BE2C (cell line): ENCODE results near the gene SUSD6.
A peak's percentile ranks its signal among the peaks of the same experiment; 100 is the strongest.

ENCODE experiments used
- DNase-seq: peaks from one replicate; pipeline ENCODE4 v3.0.0-alpha.2; 2020
- H3K27me3 ChIP-seq: fragments of 250-450 bp; sonication (Bioruptor Pico); 2 replicates; pipeline ENCODE4 v1.5.1; 2020; ENCODE audit warnings: mild to moderate bottlenecking
- H3K36me3 ChIP-seq: fragments of 250-450 bp; sonication (Bioruptor Pico); 2 replicates; pipeline ENCODE4 v1.5.1; 2020; ENCODE audit warnings: mild to moderate bottlenecking
- H3K4me1 ChIP-seq: fragments of 250-450 bp; sonication (Bioruptor Pico); 2 replicates; pipeline ENCODE4 v1.5.1; 2020
- H3K4me3 ChIP-seq: 2 replicates; pipeline ENCODE4 v1.5.1; 2011; ENCODE audit warnings: low read depth, low read length
- H3K9me3 ChIP-seq: fragments of 250-450 bp; sonication (Bioruptor Pico); 2 replicates; pipeline ENCODE4 v1.5.1; 2020
- CTCF ChIP-seq: IDR thresholded peaks from 2 replicates; pipeline ENCODE4 v1.5.1; 2012; ENCODE audit warnings: mild to moderate bottlenecking, low read depth, low read length

Gene SUSD6

GRCh38 chr14:69693801-69694729 lies 82.7 kb downstream of the SUSD6 start:
- H3K4me3 ChIP-seq: no peak overlapping the region
- no peak for TF ChIP-seq CTCF
- no peaks in the 10 kb centered on the region for H3K9me3 ChIP-seq
- H3K27me3 ChIP-seq: no peaks in the 10 kb centered on the region
- no peak for DNase-seq
- H3K4me1 ChIP-seq: peaks cover 34% of the 10 kb centered on the region
- H3K36me3 ChIP-seq: no peaks in the 10 kb centered on the region

GRCh38 chr14:69694730-69695281 lies 83.4 kb downstream of the SUSD6 start:
- peaks cover 34% of the 10 kb centered on the region for H3K4me1 ChIP-seq
- no peaks in the 10 kb centered on the region for H3K27me3 ChIP-seq
- no peaks in the 10 kb centered on the region for H3K9me3 ChIP-seq
- DNase-seq: no peak
- no peaks in the 10 kb centered on the region for H3K36me3 ChIP-seq
- H3K4me3 ChIP-seq: no peak overlapping the region
- TF ChIP-seq CTCF: no peak

GRCh38 chr14:69695322-69696203 lies 84.2 kb downstream of the SUSD6 start:
- Histone ChIP-seq H3K4me3 (no peak overlapping the region), H3K4me1 (peaks cover 34% of the 10 kb centered on the region), H3K9me3 (no peaks in the 10 kb centered on the region), H3K36me3 (no peaks in the 10 kb centered on the region), H3K27me3 (no peaks in the 10 kb centered on the region)
- TF ChIP-seq CTCF: no peak
- peak; percentile 73 for DNase-seq

GRCh38 chr14:69696204-69696527 lies 84.8 kb downstream of the SUSD6 start:
- DNase-seq: no peak
- H3K4me3 ChIP-seq: no peak overlapping the region
- H3K27me3 ChIP-seq: no peaks in the 10 kb centered on the region
- no peaks in the 10 kb centered on the region for H3K9me3 ChIP-seq
- peaks cover 34% of the 10 kb centered on the region for H3K4me1 ChIP-seq
- no peak for TF ChIP-seq CTCF
- no peaks in the 10 kb centered on the region for H3K36me3 ChIP-seq

GRCh38 chr14:69696633-69697557 lies 85.5 kb downstream of the SUSD6 start:
- DNase-seq: no peak
- no peak overlapping the region for H3K4me3 ChIP-seq
- H3K36me3 ChIP-seq: no peaks in the 10 kb centered on the region
- H3K9me3 ChIP-seq: no peaks in the 10 kb centered on the region
- H3K27me3 ChIP-seq: no peaks in the 10 kb centered on the region
- H3K4me1 ChIP-seq: peaks cover 39% of the 10 kb centered on the region
- TF ChIP-seq CTCF: no peak
